GM19035 (cell line): ENCODE measurements around the gene KRT9.
"Not testable (repeated sequence)": the region's sequence is repeated elsewhere in the genome, so short reads cannot be mapped to it uniquely, and the experiment has no call there.

ENCODE experiments used
- ATAC-seq: cut with Tn5 transposase; IDR thresholded peaks from one replicate; pipeline ENCODE4 v1.9.1; 2021; ENCODE audit not compliant: unreplicated experiment

The KRT9 gene

DNA sequence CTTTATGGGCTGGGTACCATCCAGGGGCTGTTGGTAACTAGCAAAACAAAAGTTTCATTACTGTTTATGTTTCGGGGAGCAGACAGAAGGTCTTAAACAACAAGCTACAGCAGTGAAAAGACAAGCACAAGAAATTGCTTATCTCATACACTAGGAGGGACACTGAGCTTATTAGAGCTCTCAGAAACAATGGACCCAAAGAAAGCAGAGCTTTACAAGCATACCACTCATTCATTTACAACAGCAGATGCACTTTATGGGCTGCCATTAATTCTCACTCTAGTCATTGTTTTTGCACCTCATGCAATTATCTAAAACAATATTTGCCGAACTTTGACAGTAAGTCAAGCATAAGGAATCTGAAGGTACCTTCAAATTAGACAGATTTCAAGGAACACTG is 30.7 kb upstream of the KRT9 start:
- no peak for ATAC-seq

DNA sequence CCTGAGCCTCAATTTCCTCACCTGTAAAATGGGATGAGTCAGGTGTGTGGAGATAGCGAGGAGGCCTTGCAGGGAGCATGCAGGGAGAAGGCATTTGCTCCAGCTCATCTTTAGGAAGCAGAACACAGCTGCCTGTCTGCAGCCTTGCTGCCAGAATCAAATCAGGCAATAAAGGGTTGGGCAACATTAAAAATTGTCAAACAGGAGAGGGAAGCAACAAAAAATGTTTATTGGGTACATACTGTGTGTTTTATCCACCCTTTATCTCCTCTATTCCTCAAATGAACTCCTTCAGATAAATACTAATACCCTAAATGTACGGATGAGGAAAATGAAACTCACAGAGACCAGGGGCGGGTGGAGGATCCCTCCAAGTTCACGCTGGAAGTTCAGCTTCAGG is 28.5 kb upstream of the KRT9 start:
- no peak for ATAC-seq

- no peak for ATAC-seq
These were observed 27.8 kb upstream of the KRT9 start for GRCh38 chr17:41599680-41600079.

DNA sequence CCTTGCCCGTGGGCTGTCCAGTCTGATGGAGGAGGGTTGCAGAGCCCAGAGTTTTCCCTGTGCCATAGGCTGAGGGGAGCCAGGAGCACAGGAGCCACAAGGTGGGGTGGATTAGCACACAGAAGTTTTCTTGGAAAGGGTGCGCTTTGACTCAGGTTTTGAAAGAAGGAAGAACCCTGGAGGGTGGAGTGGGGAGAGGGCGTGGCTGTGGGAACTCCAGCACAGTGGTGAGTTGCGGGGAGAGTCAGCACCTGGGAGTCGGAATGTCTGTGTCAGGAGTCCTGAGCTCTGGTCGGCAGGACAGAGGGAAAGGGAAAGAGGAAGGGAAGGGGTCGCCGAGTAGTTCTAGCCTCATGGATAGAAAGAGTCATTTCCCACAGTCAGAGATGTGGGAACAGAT is 23.7 kb upstream of the KRT9 start:
- no peak for ATAC-seq

- ATAC-seq = no peak
These were observed 22.6 kb upstream of the KRT9 start for GRCh38 chr17:41594363-41594915.

GRCh38 chr17:41593306-41593981 is 21.6 kb upstream of the KRT9 start:
- no peak for ATAC-seq

- ATAC-seq = no peak
These were observed 20.9 kb upstream of the KRT9 start for GRCh38 chr17:41592601-41593305.

DNA sequence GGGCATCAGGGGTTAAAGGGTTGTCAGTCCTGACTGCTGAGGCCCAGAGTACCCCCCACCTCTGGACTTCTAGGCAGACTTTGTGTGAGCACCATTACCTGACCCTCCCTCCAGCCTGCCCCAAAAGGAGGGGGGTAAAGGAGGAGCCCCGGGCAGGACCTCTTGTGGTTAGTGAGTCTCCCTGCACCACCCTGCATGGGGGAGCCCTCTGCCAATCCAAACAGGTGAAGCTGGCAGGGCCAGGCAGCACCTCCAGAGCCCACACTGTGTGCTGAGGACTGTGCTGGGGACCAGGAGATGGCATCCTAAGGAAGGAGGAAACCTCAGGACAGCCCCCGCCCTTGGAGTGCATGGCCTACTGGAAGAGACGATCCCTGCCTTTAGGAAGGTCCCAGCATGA is 17.4 kb upstream of the KRT9 start:
- ATAC-seq = no peak

- ATAC-seq = no peak
These were observed 16.4 kb upstream of the KRT9 start for GRCh38 chr17:41588126-41588810.

DNA sequence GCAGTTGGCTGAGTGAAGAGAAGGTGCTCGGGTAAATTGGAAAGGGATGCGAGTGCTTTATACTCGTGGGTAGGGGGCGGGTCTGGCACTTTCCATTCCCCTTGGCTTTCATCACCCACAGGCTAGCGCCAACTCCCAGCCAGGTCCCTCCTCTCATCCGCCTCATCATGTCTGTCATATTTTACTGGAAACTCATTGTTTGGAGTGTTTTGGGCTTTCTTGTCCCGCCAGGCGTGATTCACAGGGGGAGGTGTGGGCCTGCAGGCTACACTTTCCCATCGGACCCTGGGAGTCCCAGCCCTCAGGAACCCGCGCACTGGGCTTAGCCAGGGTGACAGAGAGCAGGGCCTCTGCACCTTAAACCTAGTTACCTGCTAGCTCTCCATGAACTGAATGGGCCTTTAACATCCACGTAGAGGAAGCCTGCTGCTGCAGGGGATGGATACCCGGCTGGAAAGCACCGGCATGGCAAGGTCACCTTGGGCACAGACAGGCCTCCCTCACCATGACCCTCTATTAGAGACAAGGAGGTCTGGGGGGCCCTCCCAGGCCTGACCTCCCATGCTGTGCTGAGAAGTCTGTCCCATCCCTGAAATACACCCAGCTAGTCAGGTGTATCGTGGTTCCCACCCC is 15.1 kb upstream of the KRT9 start, which contains the start of gene KRT14:
KRT14 (minus strand) TSS at position 33 of the 633 bp plus-strand sequence. CDS start 61 bp downstream, outside the sequence.
- no peak for ATAC-seq

GRCh38 chr17:41585301-41586056 is 13.6 kb upstream of the KRT9 start:
- ATAC-seq = no peak

GRCh38 chr17:41584331-41584927 is 12.6 kb upstream of the KRT9 start:
- ATAC-seq = not testable (repeated sequence)

GRCh38 chr17:41583137-41584127 is 11.6 kb upstream of the KRT9 start:
- no peak for ATAC-seq

- not testable (repeated sequence) for ATAC-seq
These were observed 10.5 kb upstream of the KRT9 start for GRCh38 chr17:41582061-41582968.

DNA sequence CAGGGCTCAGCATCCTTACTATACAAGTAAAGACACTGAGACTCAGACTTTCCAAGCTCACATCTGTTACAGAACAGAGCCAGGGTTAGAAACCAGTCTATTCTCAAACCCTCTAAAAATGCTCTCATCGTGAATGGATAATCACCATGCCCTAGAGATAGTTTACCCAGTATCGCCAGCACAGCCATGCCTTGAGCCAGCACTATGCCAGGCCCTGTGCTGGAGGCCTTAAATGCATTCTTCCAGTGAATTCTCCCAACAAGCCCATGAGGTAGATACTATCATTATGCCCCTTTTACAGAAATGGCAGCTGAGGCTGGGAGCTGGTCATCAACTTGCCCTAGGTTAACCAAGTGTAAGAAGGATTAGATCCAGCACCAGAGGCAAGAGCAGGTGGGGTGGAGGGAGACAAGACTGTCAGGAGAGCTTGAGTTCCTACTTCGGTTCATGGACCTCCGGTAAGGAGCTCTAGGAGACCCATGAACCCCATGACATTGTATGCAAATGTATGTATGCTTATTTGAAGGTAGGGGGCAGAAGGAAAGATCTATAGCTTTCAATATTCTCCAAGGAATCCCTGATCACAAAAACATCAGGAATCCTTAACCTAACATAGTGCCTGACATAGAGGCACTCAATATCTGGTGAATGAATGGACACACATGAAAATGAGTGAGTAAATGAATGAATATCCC is 9.7 kb upstream of the KRT9 start:
- no peak for ATAC-seq

DNA sequence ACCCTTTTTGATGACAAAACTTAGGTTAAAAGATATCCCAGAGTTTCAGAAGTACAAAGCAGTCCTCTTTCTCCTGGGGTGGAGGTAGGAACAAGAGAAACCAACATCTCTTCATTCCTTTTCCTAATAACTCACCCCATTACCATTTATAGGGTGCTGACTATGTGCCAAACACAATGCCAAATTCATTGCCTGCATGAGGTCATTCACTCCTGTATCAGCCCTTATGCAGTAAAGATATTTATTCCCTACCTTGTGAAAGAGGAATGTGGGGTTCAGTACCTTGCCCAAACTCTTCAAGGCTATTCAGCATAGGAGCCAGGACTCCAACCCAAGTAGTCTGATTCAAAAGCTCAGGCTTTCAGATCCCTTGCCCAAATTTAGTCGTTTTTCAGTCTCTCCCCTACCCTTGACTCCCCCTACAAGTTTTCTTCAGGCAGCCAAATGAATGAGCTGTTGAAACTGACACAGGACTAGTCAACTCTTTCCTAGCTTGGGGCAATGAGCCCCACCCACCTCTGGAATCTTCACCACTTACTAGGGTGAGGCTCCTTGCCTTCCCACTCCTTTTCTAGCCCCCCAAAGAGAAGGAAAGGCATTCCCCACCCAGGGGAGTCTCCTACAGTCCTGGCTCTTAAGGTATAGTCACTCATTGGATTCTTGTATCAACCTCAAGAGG is 9.0 kb upstream of the KRT9 start:
- no peak for ATAC-seq

- ATAC-seq = no peak
These were observed 8.4 kb upstream of the KRT9 start for GRCh38 chr17:41580244-41580575.
